Mesodermal cell (in vitro differentiated cells): Measurements from ENCODE around the gene INHBC.
"Not testable (repeated sequence)": the region's sequence is repeated elsewhere in the genome, so short reads cannot be mapped to it uniquely, and the experiment has no call there.

Experiments
- H3K27ac ChIP-seq: 2 replicates; pipeline ENCODE4 v1.7.0; 2013; ENCODE audit warnings: mild to moderate bottlenecking, low read depth, low read length, moderate library complexity; ENCODE audit not compliant: severe bottlenecking
- H3K36me3 ChIP-seq: 2 replicates; pipeline ENCODE4 v1.7.1; 2013; ENCODE audit warnings: mild to moderate bottlenecking, low read length, moderate library complexity; ENCODE audit not compliant: control insufficient read depth, insufficient read depth
- H3K4me1 ChIP-seq: one replicate; pipeline ENCODE4 v1.7.1; 2013; ENCODE audit warnings: mild to moderate bottlenecking, low read length; ENCODE audit not compliant: insufficient read depth, control insufficient read depth, poor library complexity, severe bottlenecking
- H3K4me3 ChIP-seq: 2 replicates; pipeline ENCODE4 v1.7.0; 2013; ENCODE audit warnings: low read length, control low read depth, mild to moderate bottlenecking; ENCODE audit not compliant: insufficient read depth, poor library complexity, severe bottlenecking; ENCODE audit errors: extremely low read depth
- H3K9me3 ChIP-seq: 2 replicates; pipeline ENCODE4 v1.7.1; 2013; ENCODE audit warnings: mild to moderate bottlenecking, low read length, moderate library complexity; ENCODE audit not compliant: control insufficient read depth
- WGBS, 2 experiments: methylation state at CpG; one replicate each; pipeline ENCODE4 v1.1.5; 2013; ENCODE audit warnings: missing lambda C conversion rate in 2 of 2; ENCODE audit not compliant: insufficient coverage in 2 of 2; 5-methylcytosine and 5-hydroxymethylcytosine counted together

Gene INHBC

GRCh38 chr12:57402156-57402555 lies 32.4 kb upstream of the INHBC start:
- not testable (repeated sequence) for H3K9me3 ChIP-seq, H3K27ac ChIP-seq
- 94 to 100% methylated on average over 2 to 3 of the region's 4 CpGs for WGBS, 2 experiments

GRCh38 chr12:57404966-57405640 lies 29.5 kb upstream of the INHBC start:
- no peak overlapping the region for H3K27ac ChIP-seq
- H3K4me3 ChIP-seq = no peak overlapping the region
- H3K36me3 ChIP-seq = no peaks in the 10 kb centered on the region
- WGBS, 2 experiments = 94 to 100% methylated on average over 1 to 2 of the region's 5 CpGs
- no peaks in the 10 kb centered on the region for H3K9me3 ChIP-seq
- no peaks in the 10 kb centered on the region for H3K4me1 ChIP-seq

More at GRCh38 chr12:57402156-57402555, 32.4 kb upstream of the INHBC start:
- not testable (repeated sequence) for H3K4me3 ChIP-seq, H3K36me3 ChIP-seq, H3K4me1 ChIP-seq

GRCh38 chr12:57410534-57410933 lies 24.1 kb upstream of the INHBC start:
- no peak overlapping the region for H3K4me3 ChIP-seq
- no peaks in the 10 kb centered on the region for H3K4me1 ChIP-seq
- H3K36me3 ChIP-seq = no peaks in the 10 kb centered on the region
- 97 to 98% methylated on average over 4 of the region's 4 CpGs for WGBS, 2 experiments
- H3K27ac ChIP-seq = no peak overlapping the region
- H3K9me3 ChIP-seq = no peaks in the 10 kb centered on the region

GRCh38 chr12:57414160-57414559 lies 20.4 kb upstream of the INHBC start:
- not testable (repeated sequence) for H3K36me3 ChIP-seq, H3K4me3 ChIP-seq, H3K9me3 ChIP-seq, H3K27ac ChIP-seq, H3K4me1 ChIP-seq
- 93 to 95% methylated on average over 3 to 4 of the region's 6 CpGs for WGBS, 2 experiments

- H3K4me3 ChIP-seq = no peak overlapping the region
- no peaks in the 10 kb centered on the region for H3K9me3 ChIP-seq
- WGBS, 2 experiments = 100% methylated on average over 1 of the region's 2 CpGs; no CpG with 5 or more reads in 1 of the 2 experiments
- peaks cover 2% of the 10 kb centered on the region for H3K4me1 ChIP-seq
- no peak overlapping the region for H3K27ac ChIP-seq
- no peaks in the 10 kb centered on the region for H3K36me3 ChIP-seq
Measured at GRCh38 chr12:57415088-57415487, 19.5 kb upstream of the INHBC start.

- Histone ChIP-seq H3K27ac (no peak overlapping the region), H3K4me3 (no peak overlapping the region), H3K4me1 (peaks cover 2% of the 10 kb centered on the region), H3K36me3 (peaks cover 3% of the 10 kb centered on the region), H3K9me3 (no peaks in the 10 kb centered on the region)
- WGBS, 2 experiments = 93 to 95% methylated on average over 6 of the region's 8 CpGs
Measured at GRCh38 chr12:57416039-57416996, 18.3 kb upstream of the INHBC start.

- Histone ChIP-seq H3K27ac (no peak overlapping the region), H3K4me1 (peaks cover 2% of the 10 kb centered on the region), H3K36me3 (peaks cover 11% of the 10 kb centered on the region), H3K9me3 (no peaks in the 10 kb centered on the region), H3K4me3 (no peak overlapping the region)
- WGBS, 2 experiments = 95 to 98% methylated on average over 2 to 5 of the region's 9 CpGs
Measured at GRCh38 chr12:57418255-57418654, 16.3 kb upstream of the INHBC start.

- WGBS, 2 experiments = 92 to 96% methylated on average over 2 of the region's 2 CpGs
- no peaks in the 10 kb centered on the region for H3K9me3 ChIP-seq
- H3K4me1 ChIP-seq = peaks cover 2% of the 10 kb centered on the region
- H3K27ac ChIP-seq = no peak overlapping the region
- peaks cover 16% of the 10 kb centered on the region for H3K36me3 ChIP-seq
- H3K4me3 ChIP-seq = no peak overlapping the region
Measured at GRCh38 chr12:57419495-57419894, 15.1 kb upstream of the INHBC start.

- Histone ChIP-seq H3K9me3 (no peaks in the 10 kb centered on the region), H3K36me3 (peaks cover 23% of the 10 kb centered on the region), H3K4me3 (no peak overlapping the region), H3K4me1 (peaks cover 2% of the 10 kb centered on the region), H3K27ac (no peak overlapping the region)
- WGBS, 2 experiments = 97 to 100% methylated on average over 5 of the region's 5 CpGs
Measured at GRCh38 chr12:57420482-57420881, 14.1 kb upstream of the INHBC start.

- H3K36me3 ChIP-seq = peaks cover 22% of the 10 kb centered on the region
- 95 to 100% methylated on average over 4 to 6 of the region's 10 CpGs for WGBS, 2 experiments
- H3K4me3 ChIP-seq, H3K4me1 ChIP-seq, H3K9me3 ChIP-seq, H3K27ac ChIP-seq: not testable (repeated sequence)
Measured at GRCh38 chr12:57426948-57427347, 7.6 kb upstream of the INHBC start.

GRCh38 chr12:57428965-57429364 lies 5.6 kb upstream of the INHBC start:
- 84 to 96% methylated on average over 3 to 6 of the region's 6 CpGs for WGBS, 2 experiments
- Histone ChIP-seq H3K36me3 (peaks cover 14% of the 10 kb centered on the region), H3K4me3 (no peak overlapping the region), H3K4me1 (no peaks in the 10 kb centered on the region), H3K9me3 (no peaks in the 10 kb centered on the region), H3K27ac (no peak overlapping the region)
